Measurements from ENCODE around the gene TSEN15. TPM values are rescaled to one million over a fixed set of nuclear protein-coding genes. Genes with fewer than 3 reads are reported as not detected.
A peak's percentile ranks its signal among the peaks of the same experiment; 100 is the strongest.

The TSEN15 gene
- total and polyA plus RNA-seq, 9 of the 15 experiments (the other 6 are each of a cell fraction or from before 2014, with no cell fraction given): 25.6 to 121 (median 91.3) TPM

- TF ChIP-seq MGA (IDR thresholded peaks at IDR 0.05) (peak; percentile 67; the same call in 1 of the 2 replicates), NR2F6 (CRISPR knock-in tag; IDR thresholded peaks at IDR 0.05) (no peak), NKRF (IDR thresholded peaks at IDR 0.05; ENCODE audit: borderline replicate concordance) (no peak; the same call in 1 of the 2 replicates), FOXM1 (IDR thresholded peaks at IDR 0.05; ENCODE audit: low read depth) (no peak), FOXM1 (CRISPR knock-in tag; IDR thresholded peaks at IDR 0.05; ENCODE audit: low read depth) (peak; percentile 54; the same call in 1 of the 2 replicates), RNF219 (CRISPR knock-in tag; IDR thresholded peaks at IDR 0.05) (no peak), SMARCE1 (IDR thresholded peaks at IDR 0.05) (no peak), MCM7 (IDR thresholded peaks at IDR 0.05) (no peak), ETV1 (tag; conservative IDR thresholded peaks at IDR 0.05; ENCODE audit: low read depth) (no peak)
These were observed at the start of gene TSEN15 (continued) for GRCh38 chr1:184051485-184052193.

Measured in K562 (cell line).